HS-5 (cell line): ENCODE measurements around the gene ANKRD6.
A peak's percentile ranks its signal among the peaks of the same experiment; 100 is the strongest.

Experiments used
- DNase-seq: peaks from one replicate; pipeline ENCODE4 v3.0.0-alpha.2; 2012; ENCODE audit warnings: low read depth

The ANKRD6 gene

DNA sequence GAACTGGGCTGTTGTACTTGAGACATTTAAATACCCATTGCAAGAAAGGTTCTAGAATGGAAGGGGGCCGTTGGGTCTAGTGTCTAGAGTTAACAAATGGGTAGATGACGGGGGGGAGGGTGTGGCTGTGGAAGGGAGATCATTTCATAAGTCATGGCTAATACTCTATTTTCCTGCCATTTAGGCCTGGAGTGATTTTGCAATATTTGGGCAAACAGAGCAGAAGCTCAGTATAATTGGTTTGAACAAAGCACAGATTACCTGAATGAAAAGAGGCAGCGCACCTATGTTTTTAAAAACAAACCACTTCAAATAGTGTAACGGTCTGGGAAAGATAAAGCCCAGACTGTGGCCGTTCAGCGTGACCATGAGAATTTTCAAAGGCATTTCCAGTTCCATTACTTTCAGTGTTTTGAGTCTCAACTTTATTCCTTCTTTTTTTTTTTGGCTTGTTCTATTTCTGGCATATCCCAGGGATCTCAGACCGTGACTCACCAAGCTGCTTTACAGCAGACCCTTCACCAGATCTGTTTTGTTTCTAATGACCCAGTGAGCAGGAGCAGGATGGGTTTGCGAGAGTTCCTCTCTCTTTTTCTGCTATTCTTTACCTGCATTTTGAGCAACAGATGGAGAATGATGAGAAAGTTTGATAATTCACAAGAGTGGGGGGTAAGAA, 131.9 kb downstream of the ANKRD6 start:
- no peak for DNase-seq

DNA sequence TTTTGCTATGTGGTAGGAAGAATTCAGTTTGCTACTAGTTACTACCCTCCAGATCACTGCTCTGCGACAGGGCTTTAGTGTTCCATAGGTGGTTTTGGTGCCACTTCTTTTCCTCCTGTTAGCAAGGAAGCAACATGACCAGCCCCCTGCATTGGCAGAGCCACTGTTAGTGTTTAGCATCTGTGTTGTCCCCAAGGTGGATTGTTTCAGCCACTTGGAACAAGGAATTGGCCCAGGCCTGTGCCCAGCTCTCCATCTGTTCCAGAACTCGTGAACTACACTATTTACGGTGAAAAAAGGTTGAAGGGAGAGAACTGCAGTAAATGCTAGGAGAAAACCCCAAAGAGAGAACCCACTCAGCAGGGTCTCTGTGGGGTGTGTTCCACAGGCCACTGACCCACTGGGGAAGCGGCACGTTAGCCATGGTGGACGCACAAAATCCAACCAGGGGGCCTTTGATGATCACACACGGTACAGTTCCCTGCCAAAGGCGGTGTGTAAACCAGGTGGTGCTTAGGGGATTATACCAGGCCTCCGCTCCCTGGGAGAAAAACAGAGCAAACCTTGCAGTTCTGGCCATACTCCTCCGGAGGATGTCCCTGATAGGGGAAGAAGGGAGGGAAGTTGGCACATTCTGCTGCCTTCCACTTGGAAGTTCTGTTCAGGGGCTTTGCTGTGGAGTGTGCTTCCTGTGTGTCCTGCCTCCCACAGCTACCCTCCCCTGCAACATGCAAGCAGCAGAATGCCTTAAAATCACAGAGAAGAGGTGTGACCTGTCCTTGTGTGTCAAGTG, 133.3 kb downstream of the ANKRD6 start:
- no peak for DNase-seq

DNA sequence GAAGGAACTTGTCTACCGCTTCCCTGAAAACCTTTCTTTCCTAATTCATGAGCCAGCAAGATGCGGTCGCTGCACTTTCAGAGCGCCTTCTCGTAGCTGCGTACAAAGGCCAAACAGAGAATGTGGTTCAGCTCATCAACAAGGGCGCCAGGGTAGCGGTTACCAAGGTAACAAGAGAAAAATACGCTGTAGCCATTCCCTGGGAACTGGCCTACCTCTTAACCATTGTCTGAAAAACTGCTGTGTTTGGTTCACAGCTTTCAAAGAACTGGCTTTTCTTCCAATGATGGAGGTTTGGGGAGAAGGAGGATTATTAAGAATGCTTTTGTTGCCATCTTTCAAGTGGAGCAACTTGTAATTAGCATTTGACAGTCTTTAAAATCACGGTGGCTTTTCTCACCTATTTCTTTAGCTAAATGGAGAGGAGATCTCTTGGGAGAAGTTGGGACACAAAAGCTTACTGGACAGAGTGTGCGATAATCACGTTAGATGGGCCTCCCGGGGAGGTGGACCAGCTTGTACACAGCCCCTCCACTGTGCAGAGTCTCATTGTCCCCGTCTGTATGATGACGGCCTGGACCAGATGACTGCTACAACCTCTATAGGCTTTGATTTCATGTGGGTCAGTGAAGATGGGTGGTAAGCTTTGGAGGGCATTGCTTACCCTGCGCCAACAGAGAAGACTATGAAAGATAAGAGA, 134.1 kb downstream of the ANKRD6 start:
- no peak for DNase-seq

DNA sequence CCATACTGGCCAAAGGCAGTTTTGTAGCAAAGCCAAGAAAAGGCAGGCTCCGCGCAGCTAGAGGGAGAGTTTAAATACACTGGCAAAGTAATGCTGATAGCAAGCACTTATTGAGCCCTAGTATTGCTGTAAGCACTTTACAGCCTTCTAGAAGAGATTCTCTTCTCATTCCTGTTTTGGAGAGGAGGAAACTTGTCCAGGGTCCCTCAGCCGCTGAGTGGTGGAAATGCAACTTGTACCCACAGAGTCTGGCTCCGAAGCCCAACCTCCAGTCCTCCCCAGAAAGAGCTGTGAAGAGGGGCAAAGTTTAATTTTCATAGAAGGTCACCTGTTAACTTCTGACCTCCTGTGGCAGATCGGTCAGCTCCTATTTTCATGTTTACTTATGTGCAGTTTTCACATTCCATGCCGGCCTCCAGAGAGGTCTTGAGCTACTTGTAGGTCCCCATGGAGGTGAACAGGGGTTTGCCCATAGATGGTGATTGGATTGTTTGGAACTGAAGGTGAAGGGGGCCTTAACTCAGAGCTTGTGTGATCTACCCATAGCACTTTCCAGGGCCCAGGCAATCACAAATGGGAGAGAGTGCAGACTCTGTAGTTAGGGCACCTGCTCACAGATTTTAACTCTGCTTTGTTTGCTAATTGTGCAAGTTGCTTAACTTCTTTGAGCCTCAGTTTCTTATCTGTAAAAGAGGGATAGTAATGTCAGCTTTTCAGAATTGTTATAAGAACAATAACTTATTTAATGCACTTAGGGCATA, 134.9 kb downstream of the ANKRD6 start:
- DNase-seq = no peak

DNA sequence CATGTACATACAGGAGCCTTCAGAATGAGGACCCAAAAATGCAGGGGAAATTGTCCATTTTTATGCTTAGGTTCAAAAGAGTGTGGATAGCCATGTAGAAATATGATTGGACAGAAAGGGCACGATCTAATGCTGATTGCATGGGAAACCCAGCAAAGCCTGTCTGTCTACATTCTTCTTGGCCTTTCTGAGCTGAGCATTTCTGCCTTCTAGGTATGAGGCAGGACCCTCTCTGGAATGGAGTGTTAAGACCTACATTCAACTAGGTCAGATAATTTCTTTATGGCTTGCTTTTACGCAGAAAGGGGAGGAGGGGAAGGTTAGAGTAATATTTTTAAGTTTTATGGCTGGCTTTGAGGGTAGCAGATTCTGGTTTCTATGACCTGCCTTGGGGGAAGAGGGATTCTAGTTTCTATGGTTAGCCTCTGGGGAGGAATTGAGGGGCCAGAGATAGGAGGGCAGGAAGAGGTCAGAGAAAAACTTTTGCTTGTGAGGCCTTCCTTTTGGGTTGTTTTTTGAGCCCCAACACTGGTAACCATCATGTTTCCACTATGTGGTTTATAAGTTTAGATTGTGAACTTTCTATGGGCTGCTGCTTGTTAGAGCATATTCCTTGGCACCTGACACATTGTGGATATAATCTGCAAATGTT, 142.1 kb downstream of the ANKRD6 start:
- DNase-seq = no peak

DNA sequence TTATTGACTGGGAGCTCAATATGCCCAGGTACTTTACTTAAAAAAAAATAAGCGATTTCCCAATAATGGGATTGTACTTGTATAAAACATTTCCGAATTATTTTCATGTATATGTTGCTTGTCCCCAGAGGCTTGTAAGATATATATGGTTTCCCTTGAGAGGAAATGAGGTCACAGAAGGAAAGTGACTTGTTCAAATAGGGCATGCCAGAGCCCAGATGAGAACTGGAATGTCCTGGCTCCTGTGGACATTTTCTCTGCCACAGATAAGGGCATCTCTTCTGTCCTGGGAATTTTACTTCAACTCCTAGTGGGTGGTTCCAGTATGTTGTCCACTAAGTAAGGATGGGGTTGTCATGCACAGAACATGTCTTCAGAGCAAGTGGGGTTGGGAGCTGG, 142.6 kb downstream of the ANKRD6 start:
- DNase-seq = no peak

DNA sequence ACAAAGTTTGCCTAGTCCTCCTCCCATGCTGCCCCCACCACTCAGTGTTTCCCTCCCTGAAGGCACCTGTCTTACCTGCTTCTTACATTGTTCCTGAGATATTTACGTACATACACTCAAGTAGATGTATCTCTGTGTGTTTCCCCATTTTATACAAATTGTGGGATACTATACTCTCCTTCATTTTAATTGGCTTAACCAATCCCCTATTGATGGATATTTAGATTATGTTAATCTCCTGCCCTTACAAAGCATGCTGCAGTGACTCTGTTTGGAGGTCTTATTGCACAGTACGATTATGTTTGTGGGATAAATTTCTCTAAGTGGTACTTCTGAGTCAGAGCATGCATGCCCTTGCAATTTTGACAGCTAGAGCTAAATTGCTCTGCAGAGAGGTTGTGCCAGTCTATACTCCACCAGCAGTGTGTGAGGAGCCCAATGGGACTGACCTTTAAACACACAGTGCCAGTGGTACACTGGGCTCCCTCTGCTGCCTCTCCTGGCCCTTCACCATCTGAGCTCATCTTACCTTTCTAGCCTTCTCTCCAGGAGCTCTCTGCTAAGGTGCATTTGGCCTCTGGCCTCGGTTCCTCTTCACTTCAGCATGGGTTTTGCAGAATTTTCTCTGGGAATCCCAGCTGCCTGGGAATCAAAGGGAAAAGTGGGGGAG, 148.2 kb downstream of the ANKRD6 start:
- no peak for DNase-seq

DNA sequence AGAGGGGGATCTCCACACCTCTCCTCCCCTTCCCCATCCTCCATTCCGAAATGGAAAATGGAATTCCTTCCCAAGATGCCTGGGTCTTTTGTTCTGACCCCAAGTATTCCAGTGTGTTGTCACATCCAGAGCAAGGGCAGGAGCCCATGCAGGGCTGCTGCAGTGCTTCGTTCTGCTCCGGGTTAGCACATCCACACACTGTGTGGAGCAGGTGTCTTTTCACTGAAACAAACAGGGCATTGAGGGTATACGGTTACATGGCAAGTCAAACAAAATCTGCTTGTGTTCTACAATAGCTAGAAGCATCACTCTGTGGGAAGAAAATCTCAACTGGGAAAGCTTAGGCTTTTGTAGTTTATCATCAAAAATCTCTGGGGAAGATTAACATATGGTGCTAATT, 148.7 kb downstream of the ANKRD6 start:
- DNase-seq = no peak

DNA sequence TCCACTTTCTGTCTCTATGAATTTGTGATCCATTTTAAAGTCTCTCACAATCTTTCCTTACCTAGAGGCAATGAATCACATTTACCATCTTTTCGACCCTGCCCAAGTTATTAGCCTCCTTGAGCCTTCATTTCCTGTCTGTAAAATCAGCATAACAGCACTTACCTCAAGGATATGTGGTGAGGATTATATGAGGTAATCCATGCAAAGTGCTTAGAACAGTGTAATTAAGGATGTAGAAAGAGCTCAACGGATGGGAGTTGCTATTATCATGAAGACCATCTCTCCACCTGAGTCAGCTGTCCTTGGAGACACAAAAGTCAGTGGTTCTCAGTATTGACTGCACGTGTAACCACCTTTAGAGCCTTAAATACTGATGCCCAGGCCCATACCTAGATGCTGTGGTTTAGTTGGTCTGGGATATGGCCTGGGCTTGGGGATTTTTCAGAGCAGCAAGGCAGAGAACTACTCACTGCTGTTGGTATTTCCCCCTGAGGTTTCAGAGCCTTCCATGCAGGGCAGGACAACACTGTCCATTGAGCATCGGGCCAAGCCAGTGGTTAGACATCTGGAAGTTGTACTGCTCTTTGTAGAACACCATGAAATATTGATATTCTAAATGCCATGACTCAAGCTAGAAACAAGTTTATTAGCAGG, 149.8 kb downstream of the ANKRD6 start:
- no peak for DNase-seq

DNA sequence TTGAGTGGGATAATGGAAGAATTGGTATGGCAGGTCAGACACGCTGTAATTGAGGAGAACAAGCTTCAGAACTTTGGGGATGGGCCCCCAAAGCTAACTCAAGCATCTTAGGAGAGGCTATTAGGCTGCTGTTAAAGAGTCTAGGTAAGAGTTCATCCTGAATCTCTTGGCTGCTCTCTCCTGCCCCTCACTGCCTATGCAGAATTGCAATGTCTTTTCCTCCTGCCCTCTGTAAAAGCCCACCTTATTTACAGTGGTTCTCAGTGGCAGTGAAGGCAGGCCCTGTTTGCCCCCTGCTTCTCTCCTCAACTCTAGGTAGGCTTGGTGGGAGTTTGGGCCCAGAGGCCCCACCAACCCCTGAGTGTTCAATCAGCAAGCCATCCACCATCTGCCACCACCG, 150.6 kb downstream of the ANKRD6 start:
- DNase-seq = no peak

DNA sequence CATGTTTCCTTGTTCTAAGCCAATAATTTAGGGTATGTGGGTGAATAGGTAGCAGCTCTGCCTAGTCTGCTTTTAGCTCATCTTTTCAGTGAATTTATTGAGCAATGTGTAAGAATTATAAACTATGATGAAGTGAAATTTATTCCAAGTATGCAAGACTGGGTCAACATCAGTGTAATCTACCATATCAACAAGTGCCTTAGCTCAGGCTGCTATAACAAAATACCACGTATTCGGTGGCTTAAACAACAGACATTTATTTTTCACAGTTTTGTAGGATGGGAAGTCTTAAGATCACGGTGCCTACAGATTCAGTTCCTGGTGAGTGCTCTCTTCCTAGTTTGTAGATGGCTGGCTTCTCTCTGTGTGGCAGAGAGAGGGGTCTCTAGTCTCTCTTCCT, 151.6 kb downstream of the ANKRD6 start:
- no peak for DNase-seq

DNA sequence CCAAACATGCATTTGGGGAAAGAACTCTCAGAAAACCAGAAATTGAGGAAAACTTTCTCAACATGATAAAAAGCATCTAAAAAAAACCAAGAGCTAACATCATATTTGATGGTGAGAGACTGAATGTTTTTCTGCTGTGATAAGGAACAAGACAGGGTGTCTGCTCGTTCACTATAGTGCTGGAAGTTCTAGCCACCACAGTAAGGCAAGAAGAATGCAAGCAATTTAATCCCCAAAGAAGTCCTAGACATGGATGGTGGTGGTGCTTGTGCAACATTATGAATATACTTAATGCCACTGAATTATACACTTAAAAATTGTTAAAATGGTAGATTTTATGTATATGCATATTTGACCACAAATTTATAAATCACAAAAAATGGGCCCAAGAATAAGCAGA, 152.2 kb downstream of the ANKRD6 start:
- DNase-seq = no peak

DNA sequence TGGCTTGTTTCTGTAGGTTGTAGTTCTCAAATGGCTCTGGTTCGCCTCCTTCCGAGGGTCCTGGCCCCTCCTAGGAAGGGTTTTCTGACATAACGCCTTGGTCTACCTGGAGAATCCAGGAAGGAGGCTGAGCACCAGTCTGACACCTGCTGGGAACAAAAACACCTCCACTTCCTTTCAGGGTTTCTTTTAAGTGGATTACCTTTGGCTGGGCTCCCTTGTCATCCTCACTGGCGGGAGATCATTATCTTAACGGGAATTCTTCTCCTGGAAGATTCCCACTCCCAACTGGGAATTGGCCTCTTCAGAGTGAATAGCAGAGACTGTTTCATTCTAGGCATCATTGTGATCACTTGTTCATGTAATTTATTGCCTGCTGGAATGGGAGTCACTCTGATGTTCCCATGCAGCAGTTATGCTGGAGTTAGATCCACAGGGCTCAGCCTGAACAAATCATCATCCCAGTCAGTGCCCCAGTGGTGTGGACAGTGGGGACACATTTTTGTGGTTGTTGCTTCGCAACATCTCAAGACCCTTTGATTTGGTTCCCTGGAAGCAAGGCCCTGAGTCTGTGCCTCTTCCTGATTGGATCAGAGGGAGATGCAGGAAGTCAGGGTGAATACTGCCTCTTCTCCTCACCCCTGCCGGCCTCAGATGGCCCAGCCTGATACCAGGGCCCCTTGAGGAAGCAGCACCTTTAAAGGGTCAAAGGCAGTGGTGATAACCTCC, 156.5 kb downstream of the ANKRD6 start:
- no peak for DNase-seq

DNA sequence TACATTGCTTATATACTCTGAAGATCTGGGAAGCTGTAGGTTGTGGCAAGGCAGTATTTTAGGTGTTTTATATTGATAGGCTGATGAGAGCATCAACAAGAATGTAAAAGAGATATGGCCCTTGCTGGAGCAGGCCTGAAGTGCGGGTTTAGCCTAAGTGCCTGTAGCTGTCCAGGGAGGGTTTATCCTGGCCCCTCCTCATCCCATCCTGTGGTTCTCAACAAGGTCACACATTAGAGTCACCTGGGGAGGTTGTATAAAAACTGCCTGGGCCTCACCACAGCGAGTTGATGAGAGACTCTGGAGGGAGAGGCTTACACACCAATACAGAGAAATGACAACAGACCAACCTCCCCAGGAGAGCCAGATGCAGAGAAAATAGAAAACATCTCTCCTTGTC, 157.2 kb downstream of the ANKRD6 start:
- DNase-seq = no peak

DNA sequence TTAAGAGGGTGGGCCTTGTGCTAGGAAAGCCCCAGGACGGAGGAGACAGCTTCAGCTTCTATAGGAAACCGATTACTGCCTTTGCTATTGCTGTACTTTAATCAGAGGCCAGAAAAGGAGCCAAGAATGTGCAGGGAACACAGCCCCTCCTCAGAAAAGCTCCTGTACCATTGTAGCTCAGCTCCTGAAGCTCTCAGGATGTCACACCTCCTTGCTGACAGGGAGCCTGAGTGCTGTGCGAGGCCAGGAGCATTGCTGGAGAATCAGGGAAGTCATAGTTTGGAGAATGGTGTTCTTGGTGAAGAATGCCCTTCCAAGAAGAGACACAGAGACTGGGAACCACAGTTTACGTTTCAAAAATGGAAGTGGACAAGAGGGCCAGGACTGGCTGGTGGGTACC, 158.8 kb downstream of the ANKRD6 start:
- DNase-seq = no peak

DNA sequence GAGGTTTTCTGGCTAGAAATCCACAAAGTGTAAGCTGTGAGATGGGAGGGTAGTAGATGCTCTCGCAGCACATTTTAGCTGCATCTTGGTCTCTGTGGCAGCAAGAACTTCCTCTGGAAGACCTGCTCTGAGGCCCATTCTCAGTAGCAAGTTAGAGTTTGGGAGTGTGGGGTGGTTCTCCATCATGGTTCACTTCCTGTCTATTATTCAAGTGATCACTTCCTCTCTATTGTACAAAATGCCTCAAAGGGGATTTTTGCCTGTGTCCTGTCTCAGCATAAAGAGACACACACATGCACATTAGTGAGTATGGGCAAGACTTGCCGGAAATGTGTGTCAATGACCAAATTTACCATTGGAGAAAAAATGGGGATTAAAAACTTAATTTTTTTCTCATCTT, 163.1 kb downstream of the ANKRD6 start:
- DNase-seq = no peak

DNA sequence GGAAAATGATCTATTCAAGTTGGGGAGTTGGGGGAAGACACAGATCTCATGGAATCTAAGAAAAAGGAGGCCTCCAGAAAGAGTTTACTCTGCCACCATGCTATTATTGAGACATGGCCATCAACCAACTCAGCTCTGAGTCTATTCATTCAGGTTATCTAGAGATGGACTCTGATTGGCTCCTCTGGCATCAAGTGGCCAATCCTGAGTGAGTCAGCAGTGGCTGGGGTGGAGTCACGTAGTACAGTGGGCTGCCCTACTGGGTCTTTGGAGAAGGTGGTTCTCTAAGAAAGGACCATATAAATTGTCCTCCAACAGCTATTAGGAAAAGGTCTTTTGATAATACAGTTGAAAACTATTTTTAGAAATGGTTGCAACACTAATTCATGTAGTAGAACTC, 163.5 kb downstream of the ANKRD6 start:
- DNase-seq = no peak

DNA sequence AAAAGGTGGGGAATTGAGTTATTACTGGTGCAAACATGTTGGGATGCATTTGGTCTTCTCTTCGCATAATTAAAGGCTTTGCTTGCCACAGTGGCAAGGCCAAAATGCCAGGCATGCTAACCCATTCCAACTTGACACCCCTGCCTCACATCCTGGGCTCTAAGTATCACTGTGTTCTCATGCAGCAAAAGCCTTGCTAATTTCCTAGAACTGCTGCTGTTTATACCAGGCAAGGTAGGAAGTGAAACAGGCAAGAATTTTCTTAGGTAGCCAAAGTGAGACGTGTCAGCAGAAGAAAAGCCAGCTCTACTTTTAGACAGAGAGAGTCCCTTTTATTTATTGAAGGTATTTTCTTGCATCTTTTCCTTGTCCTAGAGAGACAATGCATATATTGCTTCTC, 164.4 kb downstream of the ANKRD6 start:
- DNase-seq = no peak

DNA sequence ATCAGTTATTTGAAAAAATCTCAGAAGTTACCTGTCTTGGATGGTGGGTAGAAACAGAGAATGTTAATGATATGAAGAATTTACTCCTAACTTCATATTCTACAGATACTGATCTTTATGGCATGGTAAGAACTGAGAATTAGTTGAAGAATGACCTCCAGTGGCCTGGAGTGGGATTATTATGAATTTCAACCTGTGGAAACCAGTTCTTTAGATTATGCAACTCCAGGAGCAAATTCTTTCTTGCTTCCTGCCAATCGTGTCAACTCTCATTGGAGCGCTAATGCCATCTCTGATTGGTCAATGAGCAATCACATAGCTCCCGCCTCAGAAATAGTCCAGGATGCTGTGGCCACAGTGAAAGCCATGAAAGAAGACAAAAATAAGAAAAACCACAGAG, 165.0 kb downstream of the ANKRD6 start:
- peak; percentile 57 for DNase-seq

DNA sequence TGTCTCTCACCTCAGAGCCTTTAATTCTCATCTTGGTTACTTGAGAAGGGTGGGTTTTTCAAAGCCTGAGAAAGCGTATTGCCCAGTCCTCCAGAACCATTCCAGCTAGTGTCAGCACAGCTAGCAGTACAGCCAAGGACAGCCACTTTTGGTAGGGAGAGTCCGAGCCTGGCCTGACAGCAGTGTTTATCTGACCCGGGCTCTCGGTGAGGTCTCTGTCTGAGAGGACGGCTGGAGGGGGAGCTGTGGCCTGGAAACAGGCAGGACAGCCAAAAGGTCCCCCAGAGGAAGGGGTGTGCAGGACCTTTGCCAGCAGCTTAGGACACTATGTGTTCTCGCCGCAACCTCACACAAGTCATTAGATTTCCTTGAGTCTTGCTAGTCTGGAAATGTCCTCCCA, 166.8 kb downstream of the ANKRD6 start:
- DNase-seq = no peak
